Bone marrow (tissue), 2 donors: Measurements from ENCODE around the gene AP4E1.
"Not testable (repeated sequence)": the region's sequence is repeated elsewhere in the genome, so short reads cannot be mapped to it uniquely, and the experiment has no call there.

ENCODE experiments used
- DNase-seq, 2 donors: peaks; one replicate each; lab custom pipeline; 2025; lab: John Stamatoyannopoulos, UW

Gene AP4E1

DNA sequence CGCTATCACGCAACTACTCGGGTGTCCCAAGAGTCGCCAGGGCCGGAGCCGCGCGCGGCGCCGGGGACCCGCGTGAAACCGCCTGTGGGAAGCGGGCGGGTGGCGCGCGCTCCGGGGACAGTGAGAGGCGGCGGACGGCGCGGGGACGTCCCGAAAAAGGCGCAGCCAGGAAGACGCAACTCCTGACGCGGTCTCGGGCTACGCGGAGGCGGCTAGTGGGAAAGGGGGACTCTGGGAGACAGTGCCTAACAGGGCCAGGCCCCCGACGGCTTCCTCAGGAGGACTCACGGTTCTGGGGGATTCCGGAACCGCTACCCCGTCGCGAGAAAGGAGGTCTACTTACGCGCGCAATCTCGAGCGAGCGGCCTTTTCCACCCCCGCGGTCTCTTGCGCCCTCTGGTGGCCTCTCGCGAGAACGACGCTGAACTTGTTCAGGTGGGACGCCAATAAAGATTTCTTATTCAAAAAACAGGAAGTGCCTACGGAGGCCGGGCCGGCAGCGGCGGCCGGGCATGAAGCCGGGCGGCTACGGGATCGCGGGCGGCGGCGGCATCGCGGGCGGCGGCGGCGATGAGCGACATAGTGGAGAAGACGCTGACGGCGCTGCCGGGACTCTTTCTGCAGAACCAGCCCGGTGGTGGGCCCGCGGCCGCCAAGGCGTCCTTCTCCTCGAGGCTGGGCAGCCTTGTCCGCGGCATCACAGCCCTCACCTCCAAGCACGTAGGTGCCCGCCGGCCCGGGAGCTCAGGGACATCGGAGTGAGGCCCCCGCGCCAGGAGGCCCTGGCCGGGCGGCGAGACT lies at the start of gene AP4E1:
TSS of gene AP4E1 (plus strand) at position 475 of the 801 bp plus-strand sequence. CDS start at position 571, 96 bp downstream.
- peak; percentile 87 to 92 for DNase-seq

- DNase-seq: no peak
Observed at GRCh38 chr15:50860824-50861223, 47.7 kb upstream of the AP4E1 start.

DNA sequence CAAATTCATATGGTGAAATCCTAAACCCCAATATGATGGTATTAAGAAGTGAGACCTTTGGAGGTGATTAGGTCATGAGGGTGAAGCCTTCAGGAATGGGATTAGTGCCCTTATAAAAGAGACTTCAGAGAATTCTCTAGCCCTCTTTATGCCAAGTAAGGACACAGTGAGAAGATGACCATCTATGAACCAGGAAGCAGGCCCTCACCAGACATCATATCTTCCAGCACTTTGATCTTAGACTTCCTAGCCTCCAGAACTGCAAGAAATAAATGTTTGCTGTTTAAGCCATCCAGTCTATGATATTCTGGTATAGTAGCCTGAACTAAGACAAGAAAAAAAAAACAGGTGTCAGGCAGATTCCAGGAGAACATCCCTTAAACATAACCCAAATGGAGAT lies 45.9 kb upstream of the AP4E1 start:
- DNase-seq: no peak

DNA sequence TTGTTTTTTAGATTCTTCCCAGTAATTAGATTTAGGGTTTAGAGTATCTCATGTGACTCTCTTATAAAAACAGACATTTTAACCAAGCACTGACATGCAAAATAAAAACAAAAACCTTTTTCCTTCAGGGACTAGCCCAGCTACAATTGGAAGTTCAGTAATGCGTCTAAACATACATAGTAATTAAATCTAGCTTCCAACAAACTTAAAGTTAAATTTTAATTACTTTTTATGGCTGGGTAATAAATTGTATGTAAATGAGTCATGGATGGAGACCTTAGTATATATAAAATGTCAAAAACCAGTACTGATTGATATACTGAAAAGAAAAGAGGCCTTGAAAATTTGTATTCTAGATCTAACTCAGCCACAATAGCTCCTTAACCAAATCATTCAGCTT lies 43.6 kb upstream of the AP4E1 start:
- DNase-seq: no peak

DNA sequence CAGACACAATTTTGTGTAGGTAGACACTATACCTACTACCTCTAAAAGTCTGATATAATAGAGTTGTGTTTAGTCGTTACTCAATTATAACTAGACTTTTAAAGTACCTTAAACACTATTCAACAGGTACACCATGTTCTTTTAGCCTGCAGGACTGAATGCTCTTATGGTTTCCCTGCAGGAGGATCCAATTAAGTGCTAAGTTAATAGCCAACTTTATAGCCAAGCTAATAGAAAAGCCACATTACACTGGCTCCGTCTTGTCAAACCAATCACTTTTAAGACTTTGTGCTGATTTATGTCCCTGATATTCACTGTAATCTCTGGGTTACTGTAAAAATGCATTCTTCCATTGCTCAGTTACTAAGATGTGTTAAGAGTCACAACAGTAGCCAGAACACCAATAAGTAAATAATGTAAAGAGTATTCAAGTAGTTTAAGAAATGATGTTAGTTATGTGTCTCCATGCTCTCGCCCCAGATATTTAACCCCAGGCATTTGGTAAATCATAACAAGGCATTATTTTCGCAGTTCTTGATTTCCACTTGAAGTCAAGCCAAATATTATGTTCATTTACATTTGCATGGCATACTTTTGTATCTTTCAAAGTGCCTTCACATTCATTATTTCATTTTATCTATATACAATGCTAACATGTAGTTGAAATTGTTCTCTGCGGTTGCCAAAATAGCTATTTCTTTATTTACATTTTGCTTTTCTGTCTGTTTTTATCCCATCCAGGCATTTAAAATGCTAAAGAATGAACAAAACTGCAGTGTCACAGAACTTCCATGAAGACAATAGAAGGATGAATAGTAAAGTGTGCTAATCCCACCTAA lies 42.7 kb upstream of the AP4E1 start:
- DNase-seq: no peak

- DNase-seq: no peak
Observed at GRCh38 chr15:50871832-50872231, 36.7 kb upstream of the AP4E1 start.

DNA sequence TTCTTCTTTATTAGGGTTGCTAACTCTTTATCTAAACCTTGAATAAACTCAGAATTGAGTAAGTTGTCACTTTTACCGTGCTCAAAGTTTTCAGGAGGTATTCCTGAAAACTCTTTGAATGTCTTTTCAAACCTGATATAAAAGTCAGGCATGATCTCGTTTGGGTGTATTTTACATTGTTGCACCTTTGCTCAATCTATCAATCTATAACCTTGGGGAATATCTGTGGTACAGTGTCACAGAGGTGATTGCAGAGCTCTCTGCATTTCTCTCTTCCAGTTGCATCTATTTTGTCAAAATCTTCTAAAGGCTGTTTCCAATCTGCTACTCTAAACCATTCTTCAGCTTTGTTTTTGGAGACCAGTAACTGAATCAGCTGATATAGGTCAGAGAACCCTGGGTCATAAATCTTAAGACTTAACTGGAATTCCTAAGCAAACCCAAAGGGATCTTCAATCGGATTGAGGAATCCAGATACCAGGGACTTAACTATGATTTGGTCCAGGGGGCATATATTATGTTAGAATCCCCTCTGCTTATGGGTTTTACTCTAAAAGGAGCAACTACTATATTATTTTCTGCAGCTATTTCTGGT lies 35.6 kb upstream of the AP4E1 start:
- DNase-seq: no peak

DNA sequence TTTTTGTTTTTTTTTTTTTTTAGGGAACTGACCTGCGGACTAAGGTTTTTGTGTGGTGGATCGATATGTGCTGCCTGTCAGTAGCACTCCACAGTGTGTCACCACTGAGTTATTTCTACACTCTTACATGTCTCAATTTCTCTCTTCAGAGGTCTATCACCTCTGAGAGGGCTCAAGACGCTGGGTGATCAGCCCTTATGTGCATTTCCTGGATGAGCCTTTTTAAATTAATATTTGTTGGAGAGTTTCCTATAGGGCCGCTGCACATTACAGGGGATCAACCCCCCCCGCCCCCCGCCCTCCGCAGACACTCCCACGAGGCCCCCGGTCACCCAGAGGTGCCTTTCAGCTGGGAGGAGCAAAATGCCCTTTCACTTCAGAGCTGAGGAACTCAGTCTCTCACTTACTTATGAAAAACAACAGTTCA lies 34.5 kb upstream of the AP4E1 start:
- no peak for DNase-seq

- not testable (repeated sequence) for DNase-seq
Observed at GRCh38 chr15:50875238-50875637, 33.2 kb upstream of the AP4E1 start.

DNA sequence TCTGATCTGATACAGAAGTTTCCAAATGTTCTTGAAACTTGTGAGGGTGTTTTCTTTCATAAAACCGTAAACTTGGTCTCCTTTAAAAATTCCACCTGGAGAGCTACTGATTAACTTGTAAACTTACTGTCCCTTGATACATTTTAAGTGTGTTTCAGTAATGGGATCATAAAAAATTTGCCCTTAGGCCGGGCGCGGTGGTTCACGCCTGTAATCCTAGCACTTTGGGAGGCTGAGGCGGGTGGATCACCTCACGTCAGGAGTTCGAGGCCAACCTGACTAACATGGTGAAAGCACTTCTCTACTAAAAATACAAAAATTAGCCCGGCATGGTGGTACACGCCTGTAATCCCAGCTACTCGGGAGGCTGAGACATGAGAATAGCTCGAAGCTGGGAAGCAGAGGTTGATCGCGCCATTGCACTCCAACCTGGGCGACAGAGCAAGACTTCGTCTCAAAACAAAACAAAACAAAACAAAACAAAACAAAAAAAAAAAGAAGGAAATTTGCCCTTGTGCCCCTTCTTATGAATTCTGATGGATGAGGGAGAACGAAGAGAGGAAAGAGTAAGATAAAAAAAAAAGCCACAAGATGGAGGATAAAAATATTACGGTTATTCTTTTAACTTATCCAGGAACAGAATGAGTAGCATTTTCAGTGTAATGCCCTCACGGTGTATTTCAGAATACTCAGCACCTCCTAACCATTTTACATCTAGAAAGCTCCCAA lies 32.1 kb upstream of the AP4E1 start:
- no peak for DNase-seq

GRCh38 chr15:50876989-50877360 lies 31.5 kb upstream of the AP4E1 start:
- peak; percentile 28 to 60 for DNase-seq

DNA sequence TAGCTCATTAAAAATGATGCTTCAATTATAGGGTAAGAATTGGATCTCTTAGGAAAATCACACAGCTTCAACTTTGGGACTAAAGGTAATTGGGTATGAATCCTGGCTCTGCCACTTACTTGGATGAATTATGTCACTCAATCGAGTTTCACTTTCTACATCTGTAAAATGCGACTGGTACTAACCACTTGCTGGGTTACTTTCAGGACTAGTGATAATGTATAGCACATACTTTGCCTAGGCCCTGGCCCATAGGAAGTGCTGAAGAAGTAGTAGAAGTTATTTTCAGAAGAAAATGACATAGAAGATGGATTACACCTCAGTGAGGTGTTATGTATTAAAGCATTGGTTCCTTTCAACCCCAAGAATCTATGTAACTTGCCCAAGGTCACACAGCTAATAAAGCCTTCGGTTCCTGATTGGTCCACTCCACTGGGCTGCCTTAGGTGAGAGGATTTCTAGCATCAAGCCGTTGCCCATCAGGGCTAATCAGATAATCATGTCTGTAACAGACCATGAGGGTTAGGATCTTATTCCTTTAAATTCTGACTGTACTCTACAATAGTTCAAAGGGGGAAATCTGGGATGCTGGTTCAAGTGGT lies 29.4 kb upstream of the AP4E1 start:
- peak in 1 of 2 donors; percentile 20 for DNase-seq

DNA sequence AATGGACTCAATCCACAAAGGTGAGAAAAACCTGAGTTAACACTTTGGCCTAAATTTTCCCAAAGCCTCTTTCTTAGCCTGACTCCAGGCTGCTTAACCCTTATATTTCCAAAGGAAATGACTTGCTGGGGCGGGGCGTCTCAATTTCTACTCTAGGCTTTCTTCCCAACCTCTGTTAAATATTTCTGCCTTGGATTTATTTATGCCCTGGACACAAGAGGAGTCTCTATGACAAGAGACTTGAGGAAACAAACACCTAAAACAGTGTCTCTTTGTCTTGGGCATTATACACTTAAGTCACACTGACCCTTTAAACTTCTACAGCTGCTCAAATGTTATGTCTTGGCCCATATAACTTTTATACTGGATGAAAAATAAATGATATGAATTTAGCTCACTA lies 28.3 kb upstream of the AP4E1 start:
- no peak for DNase-seq

- DNase-seq: peak in 1 of 2 donors; percentile 47
Observed at GRCh38 chr15:50880651-50881114, 27.8 kb upstream of the AP4E1 start.

GRCh38 chr15:50881121-50882048 lies 27.1 kb upstream of the AP4E1 start:
- DNase-seq: no peak

- peak in 1 of 2 donors; percentile 88 for DNase-seq
Observed at GRCh38 chr15:50883903-50884302, 24.6 kb upstream of the AP4E1 start.

DNA sequence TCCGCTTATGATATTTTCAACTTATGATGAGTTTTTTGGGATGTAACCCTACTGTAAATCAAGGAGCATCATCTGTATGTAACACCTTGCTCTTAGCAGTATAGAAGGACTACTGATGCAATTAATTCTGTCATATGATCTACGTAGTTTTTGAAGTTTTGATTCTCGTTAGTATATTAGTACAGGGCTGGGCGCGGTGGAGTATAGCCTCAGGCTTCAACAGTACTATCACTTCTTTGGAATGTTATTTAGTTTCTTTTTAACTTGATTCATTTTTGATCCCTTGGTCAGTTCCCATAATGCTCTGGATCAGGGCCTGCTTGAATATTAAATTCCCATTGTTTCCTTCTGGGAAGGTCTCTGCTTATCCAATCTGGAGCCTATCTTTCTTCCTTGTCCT lies 23.9 kb upstream of the AP4E1 start:
- no peak for DNase-seq

DNA sequence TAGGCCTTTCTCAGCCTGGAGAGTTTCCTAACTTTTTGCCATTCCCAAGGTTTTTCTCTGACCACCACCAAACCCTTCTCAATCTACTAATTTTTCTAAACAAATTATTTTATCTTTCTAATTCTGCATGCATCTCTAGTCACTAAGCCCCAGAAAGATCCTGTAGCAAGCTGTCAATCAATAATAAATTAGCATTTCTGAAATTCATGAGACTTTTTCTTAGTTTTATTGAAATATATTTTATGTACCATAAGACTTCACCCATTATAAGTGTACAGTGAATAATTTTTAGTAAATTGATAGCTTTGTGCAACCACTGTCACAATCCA lies 22.4 kb upstream of the AP4E1 start:
- DNase-seq: no peak

DNA sequence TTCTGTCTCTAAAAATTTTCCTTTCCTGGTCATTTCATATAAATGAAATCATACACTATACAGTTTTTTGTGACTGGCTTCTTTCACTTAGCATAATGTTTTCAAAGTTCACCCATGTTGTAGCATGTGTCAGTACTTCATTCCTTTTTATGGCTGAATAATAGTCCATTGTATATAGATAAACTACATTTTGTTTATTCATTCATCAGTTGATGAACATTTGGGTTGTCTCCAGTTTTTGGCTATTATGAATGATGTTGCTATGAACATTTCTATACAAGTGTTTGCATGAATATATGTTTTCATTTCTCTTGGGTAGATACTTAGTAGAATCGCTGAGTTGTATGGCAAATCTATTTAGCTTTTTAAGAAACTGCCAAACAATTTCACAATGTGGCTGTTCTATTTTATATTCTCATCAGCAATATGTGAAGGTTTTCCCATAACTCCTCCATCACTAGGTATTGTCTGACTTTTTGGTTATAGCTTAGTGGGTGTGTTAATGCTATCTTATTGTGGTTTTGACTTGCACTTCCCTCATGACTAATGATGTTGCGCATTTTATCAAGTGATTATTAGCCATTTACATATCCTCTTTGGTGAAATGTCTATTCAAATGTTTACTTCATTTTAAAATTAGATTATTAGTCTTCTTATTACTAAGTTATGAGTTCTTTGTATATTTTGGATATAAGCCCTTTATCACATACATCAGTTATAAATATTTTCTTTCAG lies 21.7 kb upstream of the AP4E1 start:
- DNase-seq: no peak

DNA sequence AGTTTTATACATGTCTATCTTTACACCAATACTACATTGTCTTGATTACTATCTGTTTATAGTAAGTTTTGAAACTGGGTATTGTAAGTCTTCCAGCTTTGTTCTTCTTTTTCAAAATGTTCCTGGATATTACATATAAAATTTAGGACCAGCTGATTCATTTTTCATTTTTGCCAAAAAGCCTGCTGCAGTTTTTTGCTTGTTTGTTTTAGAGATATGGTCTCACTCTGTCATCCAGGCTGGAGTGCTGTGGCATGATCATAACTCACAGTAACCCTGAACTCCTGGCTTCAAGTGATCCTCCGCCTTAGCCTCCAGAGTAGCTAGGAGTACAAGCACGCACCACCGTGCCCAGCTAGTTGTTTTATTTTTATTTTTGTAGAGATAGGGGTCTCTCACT lies 20.4 kb upstream of the AP4E1 start:
- DNase-seq: no peak
